Bone marrow (tissue), 2 donors: Measurements from ENCODE around the gene COL18A1.
"Not testable (repeated sequence)": the region's sequence is repeated elsewhere in the genome, so short reads cannot be mapped to it uniquely, and the experiment has no call there.

Experiments used
- DNase-seq, 2 donors: peaks; one replicate each; lab custom pipeline; 2025; lab: John Stamatoyannopoulos, UW

The COL18A1 gene

GRCh38 chr21:45522986-45523385, 118.0 kb downstream of the COL18A1 start:
- DNase-seq: no peak

GRCh38 chr21:45523411-45524101, 118.6 kb downstream of the COL18A1 start:
- DNase-seq: no peak

GRCh38 chr21:45524756-45525152, 119.8 kb downstream of the COL18A1 start:
- no peak for DNase-seq

- DNase-seq: no peak
Measured at GRCh38 chr21:45525153-45525909, 120.4 kb downstream of the COL18A1 start.

- no peak for DNase-seq
Measured at GRCh38 chr21:45525910-45526306, 120.9 kb downstream of the COL18A1 start.

GRCh38 chr21:45527151-45527999, 122.4 kb downstream of the COL18A1 start:
- not testable (repeated sequence) for DNase-seq

GRCh38 chr21:45528028-45528705, 123.2 kb downstream of the COL18A1 start:
- no peak for DNase-seq

- DNase-seq: no peak
Measured at GRCh38 chr21:45528981-45529784, 124.2 kb downstream of the COL18A1 start.

GRCh38 chr21:45529785-45530422, 124.9 kb downstream of the COL18A1 start:
- DNase-seq: no peak

- DNase-seq: no peak
Measured at GRCh38 chr21:45530423-45531113, 125.6 kb downstream of the COL18A1 start.

- not testable (repeated sequence) for DNase-seq
Measured at GRCh38 chr21:45531114-45531392, 126.1 kb downstream of the COL18A1 start.

- no peak for DNase-seq
Measured at GRCh38 chr21:45531393-45532215, 126.6 kb downstream of the COL18A1 start.

- DNase-seq: no peak
Measured at GRCh38 chr21:45532826-45533360, 127.9 kb downstream of the COL18A1 start.

GRCh38 chr21:45533361-45533845, 128.4 kb downstream of the COL18A1 start:
- DNase-seq: no peak

- DNase-seq: no peak
Measured at GRCh38 chr21:45533846-45534635, 129.1 kb downstream of the COL18A1 start.

- no peak for DNase-seq
Measured at GRCh38 chr21:45534636-45535331, 129.8 kb downstream of the COL18A1 start.

- no peak for DNase-seq
Measured at GRCh38 chr21:45535341-45536081, 130.5 kb downstream of the COL18A1 start.
